Activated T-cell treated with anti-CD3 and anti-CD28 coated beads, Interleukin-2, amount 50 U/mL, for 1 hour (primary cell): ENCODE results near the gene ADGRG4.
"Not testable (repeated sequence)": the region's sequence is repeated elsewhere in the genome, so short reads cannot be mapped to it uniquely, and the experiment has no call there.

Experiments used
- DNase-seq: peaks from one replicate; pipeline ENCODE4 v3.0.0-alpha.2; 2020

ADGRG4 gene

GRCh38 chrX:136395271-136395670, 94.5 kb downstream of the ADGRG4 start:
- no peak for DNase-seq

DNA sequence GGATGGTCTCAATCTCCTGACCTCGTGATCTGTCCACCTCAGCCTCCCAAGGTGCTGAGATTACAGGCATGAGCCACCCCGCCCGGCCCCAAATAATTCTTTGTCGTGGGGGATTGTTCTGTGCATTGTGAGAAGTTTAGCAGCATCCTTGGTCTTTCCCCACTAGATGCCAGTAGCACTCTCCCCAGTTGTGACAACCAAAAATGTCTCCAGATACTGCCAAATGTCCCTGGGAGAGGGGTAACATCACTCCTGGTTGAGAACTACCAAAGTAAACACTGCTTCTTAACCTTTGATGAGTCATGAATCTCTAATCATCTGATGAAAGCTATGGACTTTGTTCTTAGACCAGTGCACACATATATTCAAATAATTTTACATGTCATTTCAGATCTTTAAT, 96.2 kb downstream of the ADGRG4 start:
- no peak for DNase-seq

DNA sequence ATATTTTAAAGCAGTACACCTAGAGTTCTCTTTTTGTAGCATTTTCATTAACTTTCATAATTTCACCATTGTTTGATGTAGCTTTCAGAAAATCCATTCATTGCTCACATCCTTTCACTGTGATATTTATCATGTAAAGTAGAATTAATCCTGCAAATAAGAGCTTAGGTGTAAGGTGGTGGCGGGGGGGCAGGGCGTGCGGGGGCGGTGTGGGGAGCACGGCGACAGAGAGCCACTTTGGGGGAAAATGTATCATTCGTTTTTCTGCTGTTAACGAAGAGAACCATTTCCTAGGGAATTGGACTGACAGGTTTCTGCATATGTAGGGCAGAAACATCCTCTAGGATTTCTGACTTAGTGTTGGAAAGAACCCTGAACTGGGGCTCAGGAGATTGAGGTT, 104.4 kb downstream of the ADGRG4 start:
- no peak for DNase-seq

DNA sequence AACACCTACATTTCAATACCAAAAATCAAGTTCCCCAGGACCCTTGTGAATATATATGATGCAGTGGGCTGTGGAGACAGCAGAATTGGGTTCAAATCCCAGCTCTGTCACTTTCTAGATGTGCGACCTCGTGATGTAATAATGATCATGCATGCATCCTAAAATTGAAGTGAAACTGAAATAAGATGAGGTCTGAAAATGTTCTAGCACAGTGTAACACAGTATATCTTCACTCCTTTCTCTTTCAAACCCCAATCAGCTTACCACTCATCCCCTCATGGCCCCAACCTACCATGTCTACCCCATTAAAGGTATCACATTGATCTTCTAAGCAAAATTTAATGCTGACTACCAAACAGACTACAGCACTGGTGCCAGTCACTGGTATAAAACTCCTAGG, 117.0 kb downstream of the ADGRG4 start:
- DNase-seq = no peak

DNA sequence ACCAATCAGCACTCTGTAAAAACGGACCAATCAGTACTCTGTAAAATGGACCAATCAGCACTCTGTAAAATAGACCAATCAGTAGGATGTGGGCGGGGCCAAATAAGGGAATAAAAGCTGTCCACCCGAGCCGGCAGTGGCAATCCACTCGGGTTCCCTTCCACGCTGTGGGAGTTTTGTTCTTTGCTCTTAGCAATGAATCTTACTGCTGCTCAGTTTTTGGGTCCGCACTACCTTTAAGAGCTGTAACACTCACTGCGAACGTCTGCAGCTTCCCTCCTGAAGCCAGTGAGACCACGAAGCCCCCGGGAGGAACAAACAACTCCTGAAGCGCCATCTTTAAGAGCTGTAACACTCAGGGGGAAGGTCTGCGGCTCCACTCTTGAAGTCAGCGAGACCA, 120.6 kb downstream of the ADGRG4 start:
- DNase-seq = no peak

DNA sequence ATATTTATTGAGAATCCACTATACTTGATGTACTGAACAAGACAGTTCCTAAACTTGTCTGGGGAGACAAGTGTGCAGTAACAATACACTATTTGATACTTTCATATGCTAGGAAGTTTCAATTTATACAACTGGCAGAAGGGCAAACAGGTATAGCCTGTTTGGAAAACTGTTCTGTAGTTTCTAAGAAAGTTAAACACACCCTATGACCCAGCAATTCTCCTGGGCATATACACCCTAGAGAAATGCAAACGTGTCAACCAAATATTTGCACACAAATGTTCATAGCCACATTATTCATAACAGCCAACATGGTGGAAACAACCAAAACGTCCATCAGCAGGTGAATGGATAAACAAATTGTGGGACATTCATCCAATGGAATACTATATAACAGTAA, 123.0 kb downstream of the ADGRG4 start:
- DNase-seq = no peak

DNA sequence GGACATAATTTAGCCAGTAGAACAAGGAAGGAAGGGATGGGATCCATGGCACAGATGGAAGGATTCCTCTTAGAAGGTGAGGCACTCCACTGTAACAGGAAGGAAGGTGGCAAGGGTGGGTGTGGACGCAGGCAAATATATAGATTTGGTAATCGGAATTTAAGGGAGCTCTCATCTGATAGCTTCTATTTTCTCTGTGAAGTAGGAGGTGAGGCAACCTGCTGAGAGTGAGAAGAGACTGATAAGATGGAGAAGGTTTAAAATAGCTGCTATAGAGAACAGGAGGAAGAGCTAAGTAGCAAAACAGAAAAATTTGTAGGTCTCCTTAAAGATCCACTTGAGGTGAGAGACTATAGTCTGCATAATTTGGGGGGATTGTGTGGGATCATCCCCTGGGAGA, 125.2 kb downstream of the ADGRG4 start:
- no peak for DNase-seq

- no peak for DNase-seq
These were observed 130.9 kb downstream of the ADGRG4 start for GRCh38 chrX:136431625-136432024.

DNA sequence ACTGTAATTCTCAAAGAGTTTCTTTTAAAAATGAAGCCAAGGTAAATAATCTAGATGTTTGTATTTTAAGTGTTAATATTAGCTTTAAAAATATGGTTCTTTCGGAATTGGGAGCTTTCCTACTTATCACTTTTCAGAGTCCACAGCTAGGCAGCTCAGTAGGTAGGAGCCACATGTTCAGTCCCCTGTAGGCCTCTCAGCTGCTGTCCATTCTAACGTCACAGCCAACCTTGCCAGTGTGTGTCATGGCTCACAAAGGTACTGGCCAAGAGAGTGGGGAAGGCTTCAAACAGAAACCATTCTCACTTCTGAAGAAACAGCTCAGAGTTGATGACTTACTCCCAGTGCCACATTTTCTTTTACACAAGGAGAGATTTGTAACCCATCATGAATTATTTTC, 137.0 kb downstream of the ADGRG4 start:
- DNase-seq = no peak

- DNase-seq = no peak
These were observed 137.4 kb downstream of the ADGRG4 start for GRCh38 chrX:136438192-136438591.

- not testable (repeated sequence) for DNase-seq
These were observed 144.9 kb downstream of the ADGRG4 start for GRCh38 chrX:136445674-136446073.

GRCh38 chrX:136446208-136446607, 145.4 kb downstream of the ADGRG4 start:
- no peak for DNase-seq

- DNase-seq = no peak
These were observed 146.5 kb downstream of the ADGRG4 start for GRCh38 chrX:136447308-136447707.

DNA sequence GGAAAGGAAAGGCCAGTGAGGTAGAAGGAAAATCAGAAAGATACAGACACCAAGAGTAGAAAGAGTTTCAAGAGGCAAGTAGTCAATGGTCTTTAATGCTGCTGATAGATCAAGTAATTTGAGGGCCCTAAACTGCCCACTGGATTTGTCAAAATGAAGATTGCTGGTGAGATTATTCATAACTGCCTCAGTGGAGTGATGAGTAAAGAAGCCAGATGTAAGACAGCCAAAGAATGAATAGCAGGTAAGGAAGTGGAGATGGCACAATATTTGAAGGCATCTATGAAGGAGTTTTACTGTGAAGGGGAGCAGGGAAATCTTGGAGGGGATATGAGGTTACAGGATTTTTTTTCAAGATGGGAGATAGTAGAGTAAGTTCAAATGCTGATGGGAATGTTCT, 147.2 kb downstream of the ADGRG4 start:
- no peak for DNase-seq

GRCh38 chrX:136450050-136450830, 149.5 kb downstream of the ADGRG4 start:
- DNase-seq = no peak

- DNase-seq = no peak
These were observed 151.9 kb downstream of the ADGRG4 start for GRCh38 chrX:136452614-136453013.

DNA sequence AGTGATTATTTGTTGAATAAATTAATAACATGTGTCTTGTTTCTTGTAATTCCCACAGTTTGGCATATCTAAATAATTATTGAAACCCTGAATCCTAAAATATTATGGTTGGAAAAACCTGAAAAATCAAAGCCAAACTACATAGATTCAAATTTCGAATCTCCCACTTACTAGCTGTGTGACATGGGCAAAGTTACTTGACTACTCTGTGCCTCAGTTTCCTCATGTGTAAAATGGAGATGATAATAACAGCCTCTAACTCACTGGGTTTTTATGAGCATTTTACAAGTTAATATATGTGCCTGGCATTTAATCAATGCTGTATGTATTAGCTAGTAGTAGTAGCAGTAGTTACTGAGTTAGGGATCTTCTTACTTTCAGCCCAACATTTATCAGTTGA, 152.4 kb downstream of the ADGRG4 start:
- no peak for DNase-seq

GRCh38 chrX:136453771-136454170, 153.0 kb downstream of the ADGRG4 start:
- no peak for DNase-seq

DNA sequence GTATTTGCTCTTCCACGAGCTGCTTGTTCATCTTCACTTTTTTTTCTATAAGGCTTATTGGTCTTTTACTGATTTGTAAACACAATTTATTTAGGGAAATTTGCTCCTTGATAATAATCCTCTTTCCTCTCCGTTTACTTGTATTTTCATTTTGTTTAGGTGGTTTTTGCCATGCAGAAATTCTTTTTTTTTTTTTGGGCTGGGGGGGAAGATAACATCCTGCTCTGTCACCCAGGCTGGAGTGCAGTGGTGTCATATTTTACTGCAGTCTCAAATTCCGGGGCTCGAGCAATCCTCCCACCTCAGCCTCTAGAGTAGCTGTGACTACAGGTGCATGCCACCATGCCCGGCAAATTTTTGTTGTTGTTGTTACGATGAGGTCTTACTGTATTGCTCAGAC, 155.4 kb downstream of the ADGRG4 start:
- no peak for DNase-seq

GRCh38 chrX:136457303-136457917, 156.6 kb downstream of the ADGRG4 start:
- DNase-seq = no peak

DNA sequence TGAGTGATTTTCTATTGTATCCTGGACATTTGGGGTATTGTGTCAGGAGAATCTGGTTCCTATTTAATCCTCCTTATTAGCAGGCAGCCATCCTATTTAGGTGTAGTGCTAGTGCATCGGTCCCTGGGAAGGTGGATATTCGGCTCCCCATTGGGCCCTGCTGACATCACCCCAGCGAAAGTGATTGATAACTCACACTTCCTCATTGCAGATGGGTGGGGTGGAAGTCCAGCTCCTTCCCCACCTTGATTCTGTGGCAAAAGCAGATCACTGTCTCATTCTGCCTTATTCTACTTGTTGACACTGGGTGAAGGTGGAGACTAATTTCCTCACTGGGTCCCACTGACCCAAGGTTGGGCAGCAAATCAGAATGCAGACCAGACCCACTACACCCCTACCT, 163.8 kb downstream of the ADGRG4 start:
- DNase-seq = no peak
